Breast epithelium (tissue), 3 donors: ENCODE data around the gene WDR72.

ENCODE experiments used
- POLR2A ChIP-seq: fragments of 450-650 bp; IDR thresholded peaks from one replicate; pipeline ENCODE4 v1.6.1; 2016; ENCODE audit warnings: antibody characterized with exemption, mild to moderate bottlenecking, moderate library complexity
- POLR2AphosphoS5 ChIP-seq, 3 donors: sonication (generic); formaldehyde crosslinking; IDR thresholded peaks; one replicate each; pipeline ENCODE4 v1.6.1; 2017; ENCODE audit warnings: antibody characterized with exemption in 3 of 3
- TF ChIP-seq, protein P1 (sequence below), 3 donors: fragments of 450-650 bp; IDR thresholded peaks; one replicate each; pipeline ENCODE4 v1.5.1; 2016 to 2017; ENCODE audit warnings: antibody characterized with exemption in 3 of 3, mild to moderate bottlenecking in 3 of 3, moderate library complexity in 3 of 3

DNA sequence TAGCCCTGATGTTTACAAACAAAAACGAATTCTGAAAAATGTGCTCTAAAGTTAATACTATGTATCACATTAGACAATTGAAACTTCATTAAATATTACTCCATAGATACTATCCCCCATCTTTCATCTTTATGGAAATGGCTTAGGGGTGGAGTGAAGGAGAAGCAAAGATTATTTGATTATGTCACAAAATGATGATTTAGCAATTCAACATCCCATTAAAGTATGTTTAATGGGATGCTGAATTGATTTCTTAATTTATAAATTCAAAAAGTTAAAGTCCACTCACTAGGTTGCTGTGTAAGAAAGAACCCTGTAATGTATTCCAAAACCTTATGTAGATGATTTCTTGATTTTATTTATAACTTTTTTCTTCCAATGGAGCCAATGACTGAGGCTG is 201.1 kb downstream of the WDR72 start:
- TF ChIP-seq, protein P1, sequence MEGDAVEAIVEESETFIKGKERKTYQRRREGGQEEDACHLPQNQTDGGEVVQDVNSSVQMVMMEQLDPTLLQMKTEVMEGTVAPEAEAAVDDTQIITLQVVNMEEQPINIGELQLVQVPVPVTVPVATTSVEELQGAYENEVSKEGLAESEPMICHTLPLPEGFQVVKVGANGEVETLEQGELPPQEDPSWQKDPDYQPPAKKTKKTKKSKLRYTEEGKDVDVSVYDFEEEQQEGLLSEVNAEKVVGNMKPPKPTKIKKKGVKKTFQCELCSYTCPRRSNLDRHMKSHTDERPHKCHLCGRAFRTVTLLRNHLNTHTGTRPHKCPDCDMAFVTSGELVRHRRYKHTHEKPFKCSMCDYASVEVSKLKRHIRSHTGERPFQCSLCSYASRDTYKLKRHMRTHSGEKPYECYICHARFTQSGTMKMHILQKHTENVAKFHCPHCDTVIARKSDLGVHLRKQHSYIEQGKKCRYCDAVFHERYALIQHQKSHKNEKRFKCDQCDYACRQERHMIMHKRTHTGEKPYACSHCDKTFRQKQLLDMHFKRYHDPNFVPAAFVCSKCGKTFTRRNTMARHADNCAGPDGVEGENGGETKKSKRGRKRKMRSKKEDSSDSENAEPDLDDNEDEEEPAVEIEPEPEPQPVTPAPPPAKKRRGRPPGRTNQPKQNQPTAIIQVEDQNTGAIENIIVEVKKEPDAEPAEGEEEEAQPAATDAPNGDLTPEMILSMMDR (IDR thresholded peaks at IDR 0.05): no peak
- TF ChIP-seq POLR2AphosphoS5 (IDR thresholded peaks at IDR 0.05) (no peak), POLR2A (no peak)
